ENCODE data around the gene TMTC1. TPM values are rescaled to one million over a fixed set of nuclear protein-coding genes. Genes with fewer than 3 reads are reported as not detected.

TMTC1 gene
- total and polyA plus RNA-seq, 4 donors = 3.0 to 33.6 (median 6.0) TPM

DNA sequence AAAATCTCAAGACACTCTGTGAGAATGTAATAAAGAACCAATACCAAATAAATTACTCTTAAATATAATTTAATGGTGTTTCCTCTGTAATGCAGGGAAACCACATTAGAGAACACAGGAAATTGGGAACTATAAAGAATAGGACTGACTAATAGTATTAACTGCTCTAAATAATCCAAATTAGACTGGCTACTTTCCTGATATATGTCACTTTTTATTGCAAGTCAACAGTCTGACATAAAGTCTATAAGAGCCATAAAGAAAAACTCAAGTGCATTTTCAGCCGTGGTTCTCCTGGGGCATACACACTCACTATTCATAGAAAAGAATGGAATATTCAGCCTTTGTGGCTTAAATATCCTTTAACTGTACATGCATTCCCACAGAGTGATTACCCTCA lies 161.5 kb downstream of the TMTC1 start:
- DNase-seq = no peak
- no peak for ATAC-seq (ENCODE audit: insufficient read depth, low FRiP score)
- Histone ChIP-seq H3K4me3 (no peak overlapping the region), H3K9ac (ENCODE audit: insufficient read depth in 1 of 2, low read length in 2 of 2) (no peak overlapping the region), H3K36me3 (ENCODE audit: control insufficient read depth in 4 of 4, insufficient read depth in 4 of 4, low read length in 4 of 4) (peaks cover 0 to 4% (median 0%) of the 10 kb centered on the region in 4 donors), H3K4me1 (ENCODE audit: control insufficient read depth in 5 of 5, insufficient read depth in 5 of 5, low read length in 5 of 5) (peaks cover 0 to 8% (median 2%) of the 10 kb centered on the region in 5 donors), H3K27me3 (ENCODE audit: control insufficient read depth in 3 of 3, insufficient read depth in 3 of 3, low read length in 2 of 3) (no peaks in the 10 kb centered on the region), H3K9me3 (ENCODE audit: control insufficient read depth in 4 of 4, insufficient read depth in 3 of 4, low read length in 3 of 4) (peaks cover 0 to 2% (median 0%) of the 10 kb centered on the region in 4 donors), H3K27ac (ENCODE audit: low read depth in 1 of 2, low read length in 1 of 2) (no peak overlapping the region)
- TF ChIP-seq, protein P1, sequence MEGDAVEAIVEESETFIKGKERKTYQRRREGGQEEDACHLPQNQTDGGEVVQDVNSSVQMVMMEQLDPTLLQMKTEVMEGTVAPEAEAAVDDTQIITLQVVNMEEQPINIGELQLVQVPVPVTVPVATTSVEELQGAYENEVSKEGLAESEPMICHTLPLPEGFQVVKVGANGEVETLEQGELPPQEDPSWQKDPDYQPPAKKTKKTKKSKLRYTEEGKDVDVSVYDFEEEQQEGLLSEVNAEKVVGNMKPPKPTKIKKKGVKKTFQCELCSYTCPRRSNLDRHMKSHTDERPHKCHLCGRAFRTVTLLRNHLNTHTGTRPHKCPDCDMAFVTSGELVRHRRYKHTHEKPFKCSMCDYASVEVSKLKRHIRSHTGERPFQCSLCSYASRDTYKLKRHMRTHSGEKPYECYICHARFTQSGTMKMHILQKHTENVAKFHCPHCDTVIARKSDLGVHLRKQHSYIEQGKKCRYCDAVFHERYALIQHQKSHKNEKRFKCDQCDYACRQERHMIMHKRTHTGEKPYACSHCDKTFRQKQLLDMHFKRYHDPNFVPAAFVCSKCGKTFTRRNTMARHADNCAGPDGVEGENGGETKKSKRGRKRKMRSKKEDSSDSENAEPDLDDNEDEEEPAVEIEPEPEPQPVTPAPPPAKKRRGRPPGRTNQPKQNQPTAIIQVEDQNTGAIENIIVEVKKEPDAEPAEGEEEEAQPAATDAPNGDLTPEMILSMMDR (IDR thresholded peaks at IDR 0.05; ENCODE audit: control extremely low read depth, extremely low read depth) = no peak
- WGBS, 2 donors = 62 to 84% methylated on average over 1 of the region's 1 CpG

DNA sequence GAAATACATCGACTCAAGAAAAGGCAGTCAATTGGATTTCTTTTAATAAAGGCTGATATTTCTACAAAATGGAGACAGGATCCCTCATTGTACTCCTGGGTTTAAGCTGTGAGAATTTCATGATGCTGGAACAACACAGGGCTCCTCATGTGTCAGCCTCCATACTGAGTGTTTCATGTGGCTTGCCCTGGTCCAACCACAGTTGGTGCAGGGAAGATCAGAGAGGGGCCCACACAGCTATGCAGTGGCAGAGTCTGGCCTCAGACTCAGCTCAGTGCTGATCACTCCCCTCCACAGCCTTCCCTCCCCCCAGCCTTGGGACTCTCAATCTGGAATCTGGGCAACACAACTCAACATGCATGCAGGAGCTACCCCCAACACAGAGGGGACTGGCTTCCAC lies 163.7 kb downstream of the TMTC1 start:
- H3K4me3 ChIP-seq = no peak overlapping the region
- no peak overlapping the region for H3K9ac ChIP-seq (ENCODE audit: insufficient read depth in 1 of 2, low read length in 2 of 2)
- H3K36me3 ChIP-seq (ENCODE audit: control insufficient read depth in 4 of 4, insufficient read depth in 4 of 4, low read length in 4 of 4) = peaks cover 0 to 4% (median 0%) of the 10 kb centered on the region in 4 donors
- no peak overlapping the region for H3K27ac ChIP-seq (ENCODE audit: low read depth in 1 of 2, low read length in 1 of 2)
- TF ChIP-seq, protein P1 (IDR thresholded peaks at IDR 0.05; ENCODE audit: control extremely low read depth, extremely low read depth) = no peak
- peaks cover 0 to 2% (median 0%) of the 10 kb centered on the region in 4 donors for H3K9me3 ChIP-seq (ENCODE audit: control insufficient read depth in 4 of 4, insufficient read depth in 3 of 4, low read length in 3 of 4)
- 97 to 100% methylated on average over 1 of the region's 1 CpG for WGBS, 2 donors
- no peak for DNase-seq
- ATAC-seq (ENCODE audit: insufficient read depth, low FRiP score) = no peak
- no peaks in the 10 kb centered on the region for H3K27me3 ChIP-seq (ENCODE audit: control insufficient read depth in 3 of 3, insufficient read depth in 3 of 3, low read length in 2 of 3)
- peaks cover 0 to 3% (median 0%) of the 10 kb centered on the region in 5 donors for H3K4me1 ChIP-seq (ENCODE audit: control insufficient read depth in 5 of 5, insufficient read depth in 5 of 5, low read length in 5 of 5)

GRCh38 chr12:29617407-29617803 lies 166.3 kb downstream of the TMTC1 start:
- no peak overlapping the region for H3K27ac ChIP-seq (ENCODE audit: low read depth in 1 of 2, low read length in 1 of 2)
- TF ChIP-seq, protein P1 (IDR thresholded peaks at IDR 0.05; ENCODE audit: control extremely low read depth, extremely low read depth) = no peak
- H3K9ac ChIP-seq (ENCODE audit: insufficient read depth in 1 of 2, low read length in 2 of 2) = no peak overlapping the region
- DNase-seq = no peak
- no peaks in the 10 kb centered on the region for H3K9me3 ChIP-seq (ENCODE audit: control insufficient read depth in 4 of 4, insufficient read depth in 3 of 4, low read length in 3 of 4)
- H3K36me3 ChIP-seq (ENCODE audit: control insufficient read depth in 4 of 4, insufficient read depth in 4 of 4, low read length in 4 of 4) = peaks cover 0 to 8% (median 0%) of the 10 kb centered on the region in 4 donors
- H3K4me3 ChIP-seq = no peak overlapping the region
- 53 to 63% methylated on average over 1 of the region's 1 CpG for WGBS, 2 donors
- no peak for ATAC-seq (ENCODE audit: insufficient read depth, low FRiP score)
- peaks cover 0 to 2% (median 0%) of the 10 kb centered on the region in 5 donors for H3K4me1 ChIP-seq (ENCODE audit: control insufficient read depth in 5 of 5, insufficient read depth in 5 of 5, low read length in 5 of 5)
- H3K27me3 ChIP-seq (ENCODE audit: control insufficient read depth in 3 of 3, insufficient read depth in 3 of 3, low read length in 2 of 3) = no peaks in the 10 kb centered on the region
